SK-N-SH (cell line): ENCODE results near the gene XIRP2. TPM values are rescaled to one million over a fixed set of nuclear protein-coding genes. Genes with fewer than 3 reads are reported as not detected.
A peak's percentile ranks its signal among the peaks of the same experiment; 100 is the strongest.

Experiments
- CTCF ChIA-PET: fragments of 300-600, 350-600 bp; formaldehyde crosslinking; extraction: SDS; loops from one replicate; lab custom pipeline; 2021; lab: Yijun Ruan, JAX
- POLR2A ChIA-PET: fragments of 350-600 bp; sonication (Branson Sonifier 250); formaldehyde crosslinking; extraction: SDS; loops from one replicate; lab custom pipeline; 2020; ENCODE audit warnings: antibody characterized with exemption, inconsistent platforms; lab: Yijun Ruan, JAX
- DNase-seq: peaks from one replicate; pipeline ENCODE4 v3.0.0; 2012
- H2AFZ ChIP-seq: fragments of 200-600 bp; sonication (generic); 2 replicates; pipeline ENCODE4 v1.8.1; 2016; ENCODE audit warnings: antibody characterized with exemption, mild to moderate bottlenecking, low read depth
- H3F3A ChIP-seq: fragments of 200-600 bp; sonication (generic); replicated peaks from 2 replicates; pipeline ENCODE3; 2016; ENCODE audit warnings: antibody characterized with exemption, mild to moderate bottlenecking; ENCODE audit not compliant: insufficient read depth
- H3K27ac ChIP-seq, 2 experiments: fragments of 200-500 bp in 1 of 2; fragments of 200-600 bp in 1 of 2; sonication (Bioruptor generic) in 1 of 2; sonication (generic), shearing (Covaris generic) in 1 of 2; 2 replicates each; pipeline versions ENCODE4 v1.5.1 to v1.6.1; 2014 to 2016; ENCODE audit warnings: low read depth in 2 of 2, inconsistent platforms in 1 of 2, low read length in 1 of 2, mild to moderate bottlenecking in 1 of 2, mixed read lengths in 1 of 2
- H3K27me3 ChIP-seq: fragments of 200-600 bp; sonication (generic), shearing (Covaris generic); 2 replicates; pipeline ENCODE4 v1.6.1; 2016; ENCODE audit warnings: mixed run types; ENCODE audit not compliant: insufficient read depth
- H3K36me3 ChIP-seq, 2 experiments: fragments of 200-500 bp in 1 of 2; fragments of 200-600 bp in 1 of 2; sonication (Bioruptor generic) in 1 of 2; sonication (generic) in 1 of 2; replicated peaks in 1 of 2; 2 replicates each; pipeline versions ENCODE3 to v1.5.1; 2014 to 2016; ENCODE audit warnings: low read length in 1 of 2, mild to moderate bottlenecking in 1 of 2; ENCODE audit not compliant: insufficient read depth in 2 of 2, control insufficient read depth in 1 of 2
- H3K4me1 ChIP-seq, 2 experiments: fragments of 200-500 bp in 1 of 2; fragments of 200-600 bp in 1 of 2; sonication (Bioruptor generic) in 1 of 2; sonication (generic), shearing (Covaris generic) in 1 of 2; 2 replicates each; pipeline versions ENCODE4 v1.5.1 to v1.6.1; 2014 to 2016; ENCODE audit warnings: low read depth in 1 of 2, low read length in 1 of 2, mixed run types in 1 of 2; ENCODE audit not compliant: insufficient read depth in 2 of 2, control insufficient read depth in 1 of 2
- H3K4me2 ChIP-seq: fragments of 200-600 bp; sonication (generic), shearing (Covaris generic); 2 replicates; pipeline ENCODE4 v1.6.1; 2017; ENCODE audit warnings: mixed run types
- H3K4me3 ChIP-seq, 2 experiments: fragments of 200-500 bp in 1 of 2; fragments of 200-600 bp in 1 of 2; sonication (Bioruptor generic) in 1 of 2; sonication (generic), shearing (Covaris generic) in 1 of 2; 2 replicates each; pipeline versions ENCODE4 v1.5.1 to v1.8.1; 2014 to 2016; ENCODE audit warnings: low read depth in 2 of 2, inconsistent platforms in 1 of 2, low read length in 1 of 2, mild to moderate bottlenecking in 1 of 2, mixed read lengths in 1 of 2, moderate library complexity in 1 of 2
- H3K79me2 ChIP-seq: fragments of 200-600 bp; sonication (generic); 2 replicates; pipeline ENCODE4 v1.8.1; 2017; ENCODE audit warnings: mild to moderate bottlenecking; ENCODE audit not compliant: insufficient read depth
- H3K9ac ChIP-seq: fragments of 200-600 bp; sonication (generic); 2 replicates; pipeline ENCODE4 v1.6.1; 2017; ENCODE audit warnings: mixed run types
- H3K9me2 ChIP-seq: fragments of 200-600 bp; sonication (generic); 2 replicates; pipeline ENCODE4 v1.6.1; 2017; ENCODE audit warnings: mixed run types
- H3K9me3 ChIP-seq: fragments of 200-600 bp; sonication (generic); 2 replicates; pipeline ENCODE4 v1.6.1; 2017; ENCODE audit warnings: mixed run types, mild to moderate bottlenecking, moderate library complexity
- H4K20me1 ChIP-seq: fragments of 200-600 bp; sonication (generic); 2 replicates; pipeline ENCODE4 v1.6.1; 2017; ENCODE audit warnings: mild to moderate bottlenecking, mixed run types; ENCODE audit not compliant: insufficient read depth
- CHD2 ChIP-seq: fragments of 150-350 bp; IDR thresholded peaks from 2 replicates; pipeline ENCODE4 v1.6.1; 2018; ENCODE audit warnings: low read length; ENCODE audit not compliant: partially characterized antibody
- ELF1 ChIP-seq: IDR thresholded peaks from 2 replicates; pipeline ENCODE4 v1.4.0; 2012
- EP300 ChIP-seq, 2 experiments: IDR thresholded peaks; 2 replicates each; pipeline versions ENCODE4 v1.4.0 to v1.6.1; 2012; ENCODE audit warnings: borderline replicate concordance in 1 of 2, low read depth in 1 of 2, low read length in 1 of 2
- FOSL2 ChIP-seq: IDR thresholded peaks from 2 replicates; pipeline ENCODE4 v1.4.0; 2012; ENCODE audit warnings: low read depth, mild to moderate bottlenecking, moderate library complexity, borderline replicate concordance
- FOXM1 ChIP-seq: IDR thresholded peaks from 2 replicates; pipeline ENCODE4 v1.4.0; 2012; ENCODE audit warnings: low read depth, mild to moderate bottlenecking
- GABPA ChIP-seq: IDR thresholded peaks from 2 replicates; pipeline ENCODE4 v1.4.0; 2012; ENCODE audit warnings: low read depth, mild to moderate bottlenecking
- JUND ChIP-seq: IDR thresholded peaks from 2 replicates; pipeline ENCODE4 v1.4.0; 2012
- MXI1 ChIP-seq: IDR thresholded peaks from 2 replicates; pipeline ENCODE4 v1.6.1; 2012; ENCODE audit warnings: mild to moderate bottlenecking, low read depth, low read length, improper control_type of control experiment
- NFIC ChIP-seq: IDR thresholded peaks from 2 replicates; pipeline ENCODE4 v1.4.0; 2012; ENCODE audit warnings: borderline replicate concordance
- RAD21 ChIP-seq: IDR thresholded peaks from 2 replicates; pipeline ENCODE4 v1.6.1; 2012; ENCODE audit warnings: mild to moderate bottlenecking, low read length
- RCOR1 ChIP-seq: fragments of 150-350 bp; IDR thresholded peaks from 2 replicates; pipeline ENCODE4 v1.6.1; 2017; ENCODE audit warnings: antibody characterized with exemption, low read length
- RXRA ChIP-seq: IDR thresholded peaks from 2 replicates; pipeline ENCODE4 v1.4.0; 2012; ENCODE audit warnings: low read depth, mild to moderate bottlenecking, borderline replicate concordance
- TCF12 ChIP-seq: IDR thresholded peaks from 2 replicates; pipeline ENCODE4 v1.4.0; 2012
- TEAD4 ChIP-seq: IDR thresholded peaks from 2 replicates; pipeline ENCODE4 v1.4.0; 2012; ENCODE audit warnings: mild to moderate bottlenecking, borderline replicate concordance; ENCODE audit not compliant: insufficient read depth
- WGBS: methylation state at CpG from one replicate; pipeline ENCODE4 v1.1.6; 2017; ENCODE audit warnings: low lambda C conversion rate; 5-methylcytosine and 5-hydroxymethylcytosine counted together
- polyA plus RNA-seq, 3 experiments: library from polyadenylated mRNA; depleted of rRNA; stranded (reverse); fragments of >200 nt; gene quantifications; 2 replicates each; pipeline ENCODE4 v1.2.3, GENCODE V29; 2012
- TF ChIP-seq, protein P1 (sequence below): fragments of 150-350 bp; IDR thresholded peaks from 2 replicates; pipeline ENCODE4 v1.6.1; 2016; ENCODE audit warnings: mild to moderate bottlenecking, low read depth, low read length
- TF ChIP-seq, protein P2 (sequence below): IDR thresholded peaks from 2 replicates; pipeline ENCODE4; 2012
- TF ChIP-seq, protein P3 (sequence below): IDR thresholded peaks from 2 replicates; pipeline ENCODE4 v1.4.0; 2012; ENCODE audit warnings: low read depth, borderline replicate concordance

Gene XIRP2
- polyA plus RNA-seq, 1 of the 3 experiments (the other 2 are of a cell fraction), result 0.02 TPM

DNA sequence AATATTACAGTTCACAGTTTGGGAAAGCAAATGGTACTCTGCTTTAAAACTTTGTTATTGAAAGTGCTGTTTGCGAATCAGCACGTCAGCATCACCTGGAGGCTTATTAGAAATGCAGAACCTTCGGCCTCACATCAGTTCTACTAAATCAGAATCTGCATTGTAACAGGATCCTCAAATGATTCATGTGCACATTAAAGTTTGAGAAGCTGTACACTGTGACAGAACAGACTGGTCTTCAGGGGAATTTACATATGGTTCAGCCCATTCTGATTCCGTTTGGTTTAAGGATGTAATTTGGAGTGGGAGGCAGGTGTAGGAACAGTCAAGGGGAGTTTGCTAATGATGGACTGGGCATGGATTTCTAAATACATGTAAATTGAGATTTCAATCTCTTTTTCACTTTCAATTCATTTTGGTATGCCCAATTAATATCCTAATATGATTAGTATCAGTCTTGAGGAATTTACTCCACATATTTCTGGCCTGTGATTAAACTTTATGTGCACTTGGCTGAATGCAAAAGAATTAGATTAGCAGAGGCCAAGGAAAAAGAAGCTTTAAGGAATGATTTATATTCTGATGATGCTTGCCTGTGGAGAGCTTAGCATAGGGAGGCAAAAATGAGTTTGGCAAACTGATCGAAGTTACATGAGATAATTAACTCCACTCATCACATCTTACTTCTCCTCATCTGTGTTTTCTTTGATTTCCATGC lies 248.8 kb downstream of the XIRP2 start:
- Histone ChIP-seq H3K9ac (no peak overlapping the region), H3K9me3 (no peaks in the 10 kb centered on the region), H3K27me3 (no peaks in the 10 kb centered on the region), H3K27ac (no peak overlapping the region), H3F3A (peaks cover 20% of the 10 kb centered on the region), H3K4me1 (peaks cover 3 to 34% of the 10 kb centered on the region in 2 experiments), H3K36me3 (no peaks in the 10 kb centered on the region), H3K4me2 (0 out of 2 replicates have a peak overlapping the region, but pooled peaks have one; percentile 21), H4K20me1 (no peaks in the 10 kb centered on the region), H3K9me2 (no peaks in the 10 kb centered on the region)
- POLR2A ChIA-PET, result no interaction called here
- CTCF ChIA-PET, result no interaction called here
- no peak for DNase-seq
- TF ChIP-seq NFIC, result no peak
- TF ChIP-seq FOSL2, result peak; percentile 12; the same call in 1 of the 2 replicates
- no peak for TF ChIP-seq CHD2
- TF ChIP-seq ELF1, result no peak
- TF ChIP-seq MXI1, result no peak
- peak; percentile 11; the same call in 1 of the 2 replicates for TF ChIP-seq TCF12
- TF ChIP-seq TEAD4, result 0 out of 2 replicates have a peak, but pooled peaks have one; percentile 29
- TF ChIP-seq RXRA, result no peak
- peak in 1 of 2 experiments; percentile 13; a peak in 1 of 4 replicates for TF ChIP-seq EP300 (IDR thresholded peaks at IDR 0.05; ENCODE audit: borderline replicate concordance in 1 of 2, low read depth in 1 of 2, low read length in 1 of 2)
- TF ChIP-seq GABPA, result no peak
- TF ChIP-seq JUND, result no peak; the same call in 1 of the 2 replicates
- TF ChIP-seq, protein P1, sequence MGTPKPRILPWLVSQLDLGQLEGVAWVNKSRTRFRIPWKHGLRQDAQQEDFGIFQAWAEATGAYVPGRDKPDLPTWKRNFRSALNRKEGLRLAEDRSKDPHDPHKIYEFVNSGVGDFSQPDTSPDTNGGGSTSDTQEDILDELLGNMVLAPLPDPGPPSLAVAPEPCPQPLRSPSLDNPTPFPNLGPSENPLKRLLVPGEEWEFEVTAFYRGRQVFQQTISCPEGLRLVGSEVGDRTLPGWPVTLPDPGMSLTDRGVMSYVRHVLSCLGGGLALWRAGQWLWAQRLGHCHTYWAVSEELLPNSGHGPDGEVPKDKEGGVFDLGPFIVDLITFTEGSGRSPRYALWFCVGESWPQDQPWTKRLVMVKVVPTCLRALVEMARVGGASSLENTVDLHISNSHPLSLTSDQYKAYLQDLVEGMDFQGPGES, result no peak
- no peak for TF ChIP-seq RCOR1
- no peak for TF ChIP-seq FOXM1
- TF ChIP-seq, protein P2, sequence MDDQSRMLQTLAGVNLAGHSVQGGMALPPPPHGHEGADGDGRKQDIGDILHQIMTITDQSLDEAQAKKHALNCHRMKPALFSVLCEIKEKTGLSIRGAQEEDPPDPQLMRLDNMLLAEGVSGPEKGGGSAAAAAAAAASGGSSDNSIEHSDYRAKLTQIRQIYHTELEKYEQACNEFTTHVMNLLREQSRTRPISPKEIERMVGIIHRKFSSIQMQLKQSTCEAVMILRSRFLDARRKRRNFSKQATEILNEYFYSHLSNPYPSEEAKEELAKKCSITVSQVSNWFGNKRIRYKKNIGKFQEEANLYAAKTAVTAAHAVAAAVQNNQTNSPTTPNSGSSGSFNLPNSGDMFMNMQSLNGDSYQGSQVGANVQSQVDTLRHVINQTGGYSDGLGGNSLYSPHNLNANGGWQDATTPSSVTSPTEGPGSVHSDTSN, result no peak
- TF ChIP-seq, protein P3, sequence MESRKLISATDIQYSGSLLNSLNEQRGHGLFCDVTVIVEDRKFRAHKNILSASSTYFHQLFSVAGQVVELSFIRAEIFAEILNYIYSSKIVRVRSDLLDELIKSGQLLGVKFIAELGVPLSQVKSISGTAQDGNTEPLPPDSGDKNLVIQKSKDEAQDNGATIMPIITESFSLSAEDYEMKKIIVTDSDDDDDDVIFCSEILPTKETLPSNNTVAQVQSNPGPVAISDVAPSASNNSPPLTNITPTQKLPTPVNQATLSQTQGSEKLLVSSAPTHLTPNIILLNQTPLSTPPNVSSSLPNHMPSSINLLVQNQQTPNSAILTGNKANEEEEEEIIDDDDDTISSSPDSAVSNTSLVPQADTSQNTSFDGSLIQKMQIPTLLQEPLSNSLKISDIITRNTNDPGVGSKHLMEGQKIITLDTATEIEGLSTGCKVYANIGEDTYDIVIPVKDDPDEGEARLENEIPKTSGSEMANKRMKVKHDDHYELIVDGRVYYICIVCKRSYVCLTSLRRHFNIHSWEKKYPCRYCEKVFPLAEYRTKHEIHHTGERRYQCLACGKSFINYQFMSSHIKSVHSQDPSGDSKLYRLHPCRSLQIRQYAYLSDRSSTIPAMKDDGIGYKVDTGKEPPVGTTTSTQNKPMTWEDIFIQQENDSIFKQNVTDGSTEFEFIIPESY, result no peak
- TF ChIP-seq RAD21, result no peak
- TF ChIP-seq, all 33 proteins: peak for 4
- Histone ChIP-seq H3K79me2 (no peaks in the 10 kb centered on the region), H3K4me3 (no peak overlapping the region), H2AFZ (no peak overlapping the region)
- 58% methylated on average over 5 of the region's 5 CpGs for WGBS
